Right ventricle myocardium inferior (tissue), 1 donor: ENCODE measurements around the gene SNRNP40. TPM values are rescaled to one million over a fixed set of nuclear protein-coding genes. Genes with fewer than 3 reads are reported as not detected.
"Not testable (repeated sequence)": the region's sequence is repeated elsewhere in the genome, so short reads cannot be mapped to it uniquely, and the experiment has no call there.

Experiments
- ATAC-seq: fragments of 200-7000 bp; cut with Tn5 transposase; one replicate; pipeline ENCODE4 v1.9.1; 2020; ENCODE audit warnings: mild to moderate bottlenecking, moderate library complexity
- DNase-seq: peaks from one replicate; pipeline ENCODE4 v3.0.0; 2021; ENCODE audit errors: missing footprints
- intact Hi-C: fragments of 100-400 bp; cut with DNase I; formaldehyde crosslinking; loops from one replicate; pipeline ENCODE4 v1.11.0; 2022
- total RNA-seq: library from RNA; stranded (reverse); fragmentation: NEBNext Ultra II Directional; extraction: Animal tissue kit (Norgen Biotek cat#: 25700); gene quantifications from one replicate; pipeline ENCODE4 v1.2.1, GENCODE V29; 2021
- donor health status: DM: no; HTN: yes; CAD: no; lungs with severe emphysema.

The SNRNP40 gene
- total RNA-seq, 1 donor from 2014 or later, result 19.0 TPM

DNA sequence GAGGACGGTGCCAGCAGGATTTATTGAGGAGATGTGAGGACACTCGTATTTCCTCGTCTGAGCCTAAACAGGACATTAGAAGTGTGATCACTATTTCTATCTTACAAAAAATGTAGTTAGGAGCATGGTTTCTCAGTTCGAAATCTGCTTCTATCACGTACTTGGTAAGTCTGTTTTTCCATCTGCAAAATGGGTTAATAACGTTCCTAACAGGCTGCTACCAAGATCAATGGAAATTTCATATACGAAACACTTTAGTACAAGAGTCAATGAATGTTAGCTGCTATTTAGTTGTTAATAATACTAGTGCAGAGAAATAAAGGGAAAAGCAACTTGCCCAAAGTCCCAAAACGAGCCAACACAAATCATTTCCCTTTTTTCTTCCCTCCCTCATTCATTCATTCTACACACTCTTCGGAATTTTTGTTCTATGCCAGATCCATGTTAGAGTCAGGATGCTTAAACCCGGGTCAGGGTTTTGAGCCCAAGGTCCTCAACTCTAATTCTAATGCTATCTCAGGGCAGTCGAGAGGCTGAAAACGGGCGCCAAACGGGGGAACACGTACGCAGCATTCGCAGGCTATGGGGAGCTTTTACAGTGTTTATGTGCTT is 608 bp downstream of the SNRNP40 start:
- DNase-seq, result no peak
- intact Hi-C loops, result no loop called here
- no peak for ATAC-seq

- DNase-seq, result no peak
- intact Hi-C loops, result no loop called here
- no peak for ATAC-seq
Observed at GRCh38 chr1:31289021-31289420, 7.6 kb downstream of the SNRNP40 start.

DNA sequence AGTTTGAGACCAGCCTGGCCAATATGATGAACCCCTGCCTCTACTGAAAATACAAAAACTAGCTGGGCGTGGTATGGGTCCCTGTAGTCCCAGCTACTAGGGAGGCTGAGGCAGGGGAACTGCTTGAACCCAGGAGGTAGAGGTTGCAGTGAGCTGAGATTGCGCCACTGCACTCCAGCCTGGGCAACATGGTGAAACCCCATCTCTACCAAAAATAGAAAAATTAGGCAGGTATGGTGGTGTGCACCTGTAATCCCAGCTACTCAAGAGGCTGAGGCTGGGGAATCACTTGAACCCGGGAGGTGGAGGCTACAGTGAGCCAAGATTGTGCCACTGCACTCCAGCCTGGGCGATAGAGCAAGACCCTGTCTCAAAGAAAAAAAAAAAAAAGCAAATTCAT is 8.8 kb downstream of the SNRNP40 start:
- intact Hi-C loops, DNase-seq, ATAC-seq: not testable (repeated sequence)

DNA sequence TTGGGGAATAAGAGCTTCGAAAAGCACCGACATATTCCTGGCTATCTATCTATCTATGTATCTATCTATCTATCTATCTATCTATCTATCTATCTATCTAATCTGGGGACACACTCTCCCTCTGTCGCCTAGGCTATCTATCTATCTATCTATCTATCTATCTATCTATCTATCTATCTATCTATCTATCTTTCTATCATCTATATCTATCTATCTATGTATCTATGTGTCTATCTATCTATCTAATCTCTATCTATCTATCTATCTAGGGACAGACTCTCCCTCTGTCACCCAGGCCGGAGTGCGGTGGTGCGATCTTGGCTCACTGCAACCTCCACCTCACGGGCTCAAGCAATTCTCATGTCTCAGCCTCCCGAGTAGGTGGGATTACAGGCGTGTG is 14.2 kb downstream of the SNRNP40 start:
- ATAC-seq, intact Hi-C loops, DNase-seq: not testable (repeated sequence)

GRCh38 chr1:31273619-31274018 is 23.0 kb downstream of the SNRNP40 start:
- intact Hi-C loops, result no loop called here
- no peak for DNase-seq
- no peak for ATAC-seq

DNA sequence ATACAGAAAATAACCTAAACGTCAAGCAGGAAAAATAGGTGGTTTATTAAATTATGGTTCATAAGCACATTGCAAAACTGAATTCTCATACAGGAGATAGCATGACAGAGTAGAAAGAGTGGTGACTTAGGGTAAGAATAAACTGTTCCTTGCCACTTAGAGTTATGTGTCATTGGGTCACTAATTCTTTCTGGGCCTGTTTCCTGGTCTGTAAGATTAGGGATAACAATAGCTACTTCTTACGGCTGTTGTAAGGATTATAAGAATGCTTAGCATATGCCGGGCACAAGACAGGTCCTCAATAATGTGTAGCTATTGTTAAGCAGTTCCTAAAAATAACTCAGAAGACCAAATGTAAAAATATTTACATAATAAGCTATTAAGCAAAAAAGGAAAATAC is 24.2 kb downstream of the SNRNP40 start:
- intact Hi-C loops, result no loop called here
- DNase-seq (no peak), ATAC-seq (no peak)

- DNase-seq, result no peak
- intact Hi-C loops, result no loop called here
- ATAC-seq, result no peak
Observed at GRCh38 chr1:31266547-31266946, 30.0 kb downstream of the SNRNP40 start.

DNA sequence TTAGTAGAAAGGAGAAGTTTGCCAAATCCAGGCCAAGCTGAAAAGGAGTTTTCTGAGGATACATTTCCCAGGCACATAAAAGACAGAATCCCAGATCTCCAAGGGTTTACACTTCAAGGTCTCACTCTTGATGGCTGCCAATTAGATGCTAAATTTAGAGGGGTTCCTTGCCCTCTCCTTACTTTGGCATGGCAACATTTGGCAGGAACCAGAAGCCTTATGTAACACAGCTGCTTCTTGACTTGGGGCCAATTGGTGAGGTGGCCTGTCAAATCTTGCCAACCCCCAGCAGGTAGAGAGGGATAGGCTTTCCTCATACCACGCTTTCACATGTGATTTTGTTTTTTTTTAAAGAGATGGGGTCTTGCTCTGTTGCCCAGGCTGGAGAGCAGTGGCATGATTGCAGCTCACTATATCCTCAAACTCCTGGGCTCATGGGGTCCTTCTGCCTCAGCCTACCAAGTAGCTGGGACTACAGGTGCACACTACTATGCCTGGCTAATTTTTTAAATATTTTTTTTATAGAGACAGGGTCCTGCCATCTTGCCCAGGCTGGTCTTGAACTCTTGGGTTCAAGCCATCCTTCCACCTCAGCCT is 31.7 kb downstream of the SNRNP40 start:
- DNase-seq (no peak), ATAC-seq (peak; percentile 52)
- intact Hi-C loops, result no loop called here

DNA sequence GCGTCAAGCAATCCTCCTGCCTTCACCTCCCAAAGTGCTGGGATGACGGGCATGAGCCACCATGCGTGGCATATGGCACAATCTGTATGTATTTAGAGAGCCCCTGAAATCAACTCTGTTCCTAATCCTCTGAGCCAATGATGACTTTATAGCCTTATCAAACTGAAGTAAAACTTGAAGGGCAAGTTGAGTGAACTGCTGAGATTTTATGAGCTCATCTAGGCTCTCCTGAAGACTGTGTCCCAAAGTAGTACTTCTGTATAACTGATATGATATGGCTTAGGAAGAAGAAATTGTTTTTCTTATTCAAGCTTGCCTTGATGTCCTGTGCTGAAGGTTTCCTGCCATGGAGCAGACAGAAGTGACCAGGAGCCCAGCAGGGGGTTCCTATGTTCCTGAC is 33.2 kb downstream of the SNRNP40 start:
- ATAC-seq (no peak), DNase-seq (no peak)
- intact Hi-C loops, result no loop called here

GRCh38 chr1:31262393-31262792 is 34.2 kb downstream of the SNRNP40 start:
- intact Hi-C loops, DNase-seq, ATAC-seq: not testable (repeated sequence)

DNA sequence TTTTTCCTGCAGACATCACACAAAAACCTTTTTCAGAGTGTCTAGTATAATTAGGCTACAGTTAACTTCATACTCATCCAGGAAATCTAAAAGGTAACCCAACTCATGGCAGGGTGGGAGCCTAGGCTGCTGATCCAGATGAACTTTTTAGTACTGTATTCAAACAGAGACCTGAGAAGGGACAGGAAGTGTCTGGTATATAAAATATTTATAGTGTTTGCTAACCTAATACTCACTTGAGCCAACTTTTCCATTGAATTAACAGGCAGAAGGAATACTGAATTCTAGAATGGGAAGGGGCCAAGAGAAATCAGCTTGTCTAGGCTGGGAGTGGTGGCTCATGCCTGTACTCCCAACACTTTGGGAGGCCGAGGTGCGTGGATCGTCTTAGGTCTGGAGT is 34.7 kb downstream of the SNRNP40 start:
- ATAC-seq, result no peak
- DNase-seq, result no peak
- intact Hi-C loops, result no loop called here

- intact Hi-C loops, result no loop called here
- ATAC-seq (no peak), DNase-seq (no peak)
Observed at GRCh38 chr1:31259746-31260145, 36.8 kb downstream of the SNRNP40 start.

DNA sequence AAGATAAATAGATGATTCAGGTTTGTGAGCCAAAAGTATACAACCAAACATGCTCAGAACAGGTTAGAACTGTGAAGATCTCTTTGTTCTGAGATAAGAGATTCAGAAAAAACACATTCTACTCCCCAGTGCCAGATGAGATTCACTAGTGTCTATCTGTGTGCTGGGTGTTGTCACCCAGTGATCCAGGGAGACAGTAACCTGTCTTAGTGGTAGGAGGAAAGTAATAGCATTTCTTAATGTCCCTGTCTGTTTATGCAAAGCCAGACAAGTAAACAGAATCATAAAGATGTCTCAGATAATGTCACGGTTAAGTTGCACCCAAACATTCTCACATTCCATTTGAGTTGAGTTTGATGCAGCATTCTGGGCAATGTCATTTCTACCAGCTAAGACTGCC is 38.0 kb downstream of the SNRNP40 start:
- ATAC-seq, result no peak
- no peak for DNase-seq
- intact Hi-C loops, result no loop called here

- ATAC-seq (no peak), DNase-seq (no peak)
- intact Hi-C loops, result no loop called here
Observed at GRCh38 chr1:31257213-31257612, 39.4 kb downstream of the SNRNP40 start.

GRCh38 chr1:31249854-31250253 is 46.7 kb downstream of the SNRNP40 start:
- intact Hi-C loops, result no loop called here
- no peak for DNase-seq
- no peak for ATAC-seq

GRCh38 chr1:31248276-31248675 is 48.3 kb downstream of the SNRNP40 start:
- intact Hi-C loops, result no loop called here
- ATAC-seq (no peak), DNase-seq (no peak)

GRCh38 chr1:31244326-31244725 is 52.3 kb downstream of the SNRNP40 start:
- DNase-seq, result no peak
- intact Hi-C loops, result no loop called here
- ATAC-seq, result no peak

DNA sequence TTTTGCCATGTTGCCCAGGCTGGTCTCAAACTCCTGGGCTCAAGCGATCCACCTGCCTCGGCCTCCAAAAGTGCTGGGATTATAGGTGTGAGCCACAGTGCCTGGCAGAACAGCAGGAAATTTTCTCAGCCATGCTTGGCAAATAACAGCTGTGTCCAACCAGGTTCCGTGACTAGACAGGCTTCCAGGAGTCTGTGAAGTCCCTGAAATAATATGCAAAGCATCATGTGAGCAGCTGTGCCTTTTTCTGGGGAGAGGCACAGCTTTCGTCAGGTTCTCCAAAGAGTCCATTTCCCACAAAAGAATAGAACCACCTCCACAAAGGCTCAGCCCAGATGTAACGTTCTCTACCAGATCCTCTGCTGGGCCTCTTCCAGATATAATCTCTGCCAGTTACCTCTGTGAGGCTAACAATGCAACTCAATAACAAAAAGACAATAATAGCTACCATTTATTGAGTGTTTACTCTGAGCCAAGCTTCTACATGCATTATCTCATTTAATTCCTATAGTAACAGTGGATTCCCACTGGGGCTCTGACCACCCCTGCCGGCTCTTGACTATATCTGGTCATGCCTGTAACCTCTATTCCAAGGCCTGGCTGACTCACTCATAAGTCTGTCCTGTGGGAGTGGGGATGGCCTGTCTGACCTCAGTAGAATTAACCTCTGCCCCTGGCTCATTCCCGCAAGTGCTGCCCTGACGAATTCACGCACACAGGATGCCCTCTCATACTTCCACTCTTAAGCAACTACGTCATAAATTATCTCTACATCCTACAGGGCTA is 52.9 kb downstream of the SNRNP40 start:
- no peak for DNase-seq
- intact Hi-C loops, result no loop called here
- no peak for ATAC-seq

DNA sequence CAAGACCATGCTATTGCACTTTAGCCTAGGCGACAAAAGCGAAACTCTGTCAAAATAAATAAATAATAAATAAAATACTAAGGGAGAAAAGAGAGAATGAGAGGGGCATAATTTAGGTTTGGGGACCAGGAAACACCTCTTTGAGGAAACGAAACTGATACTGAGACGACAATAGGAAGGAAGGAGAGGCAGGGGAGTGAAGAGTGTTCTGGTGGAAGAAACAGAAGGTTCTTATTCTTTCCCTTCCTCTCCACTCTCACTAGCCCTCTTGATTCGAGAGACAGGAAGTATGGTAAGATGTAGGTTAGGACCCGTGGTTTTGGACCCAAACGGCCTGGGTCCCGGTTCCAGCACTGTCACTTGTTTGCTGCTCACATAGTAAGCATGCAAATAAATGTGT is 55.3 kb downstream of the SNRNP40 start:
- intact Hi-C loops, result no loop called here
- ATAC-seq (no peak), DNase-seq (no peak)

DNA sequence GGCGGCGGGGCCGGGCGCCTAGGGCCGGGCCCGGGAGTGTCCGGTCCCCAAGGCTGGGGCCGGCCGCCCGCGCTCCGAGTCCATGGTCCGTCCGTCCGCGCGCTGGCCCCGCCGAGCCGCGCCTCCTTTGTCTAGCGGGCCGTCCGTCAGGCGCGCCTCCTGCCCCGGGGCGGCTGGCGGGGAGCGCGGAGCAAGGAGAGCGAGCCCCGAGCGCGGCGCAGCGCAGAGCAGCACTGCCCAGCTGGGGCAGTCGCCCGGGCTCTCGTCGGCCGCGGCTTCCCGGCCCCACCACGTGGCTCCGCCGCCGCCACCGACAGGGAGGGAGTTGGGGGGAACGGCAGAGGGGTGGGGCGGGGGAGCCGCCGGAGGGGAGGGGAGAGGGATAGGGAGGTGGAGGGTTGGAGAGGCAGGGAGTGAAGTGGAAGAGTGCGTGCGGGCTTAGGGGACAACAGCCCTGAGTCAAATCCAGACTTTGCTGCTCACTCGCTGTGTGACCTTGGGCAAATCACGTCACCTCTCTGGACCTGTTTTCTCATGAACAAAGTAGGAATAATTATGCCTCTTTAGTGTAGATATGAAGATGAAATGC is 56.8 kb downstream of the SNRNP40 start, which contains the start of gene NKAIN1:
TSS of gene NKAIN1 (minus strand) at position 235 of the 589 bp plus-strand sequence. CDS start 340 bp downstream, outside the sequence.
- DNase-seq, result no peak
- intact Hi-C loops, result no loop called here
- ATAC-seq, result no peak
